ENCODE measurements around the gene RPL7L1.

- TF ChIP-seq YY1 (IDR thresholded peaks at IDR 0.05; ENCODE audit: insufficient read depth, insufficient read length) (no peak), SUZ12 (IDR thresholded peaks at IDR 0.05; ENCODE audit: extremely low read depth, insufficient read depth, insufficient read length) (no peak)
Measured at GRCh38 chr6:42923666-42924065, 44.2 kb downstream of the RPL7L1 start.
